GM18507 (cell line): ENCODE results near the gene PAFAH1B2.
A peak's percentile ranks its signal among the peaks of the same experiment; 100 is the strongest.

ENCODE experiments used
- DNase-seq: peaks from one replicate; pipeline ENCODE4 v3.0.0; 2011; ENCODE audit warnings: low read depth; ENCODE audit not compliant: insufficient read length; ENCODE audit errors: extremely low spot score
- FAIRE-seq: peaks from 2 replicates; lab custom pipeline; 2011; peaks lifted over from hg19 to GRCh38; lab: Jason Lieb, UNC

PAFAH1B2 gene

DNA sequence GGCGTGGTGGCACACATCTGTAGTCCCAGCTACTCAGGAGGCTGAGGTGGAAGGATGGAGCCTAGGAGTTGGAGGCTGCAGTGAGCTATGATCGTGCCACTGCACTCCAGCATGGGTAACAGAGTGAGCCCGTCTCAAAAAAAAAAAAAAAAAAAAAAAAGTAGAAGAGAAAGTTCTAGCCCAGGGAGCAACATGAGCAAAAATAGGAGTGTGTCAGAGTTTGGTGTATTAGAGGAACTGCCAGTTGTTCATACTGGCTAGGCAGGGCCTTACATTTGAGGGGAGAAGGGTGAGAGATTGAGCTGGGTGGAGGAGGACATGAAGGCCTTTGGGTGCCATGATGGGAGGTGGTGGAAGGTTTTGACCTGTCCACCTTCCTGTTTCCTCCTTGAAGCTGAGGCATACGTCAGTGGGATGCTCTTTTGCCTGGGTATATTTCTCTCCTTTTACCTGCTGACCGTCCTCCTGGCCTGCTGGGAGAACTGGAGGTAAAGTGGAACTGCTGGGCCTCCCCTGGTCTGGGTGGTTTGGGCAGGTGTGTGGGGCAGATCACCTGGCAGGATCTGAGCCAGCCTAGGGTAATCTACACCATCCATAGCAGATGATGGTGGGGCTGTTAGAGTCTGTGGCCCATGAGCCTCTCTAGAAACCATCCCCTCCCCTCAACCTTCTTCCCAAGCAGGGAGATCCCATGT, 41.8 kb downstream of the PAFAH1B2 start:
- DNase-seq = no peak
- FAIRE-seq = no peak

- DNase-seq (no peak), FAIRE-seq (no peak)
Observed at GRCh38 chr11:117186431-117186761, 42.3 kb downstream of the PAFAH1B2 start.

- FAIRE-seq (no peak), DNase-seq (no peak)
Observed at GRCh38 chr11:117187007-117187406, 42.9 kb downstream of the PAFAH1B2 start.

DNA sequence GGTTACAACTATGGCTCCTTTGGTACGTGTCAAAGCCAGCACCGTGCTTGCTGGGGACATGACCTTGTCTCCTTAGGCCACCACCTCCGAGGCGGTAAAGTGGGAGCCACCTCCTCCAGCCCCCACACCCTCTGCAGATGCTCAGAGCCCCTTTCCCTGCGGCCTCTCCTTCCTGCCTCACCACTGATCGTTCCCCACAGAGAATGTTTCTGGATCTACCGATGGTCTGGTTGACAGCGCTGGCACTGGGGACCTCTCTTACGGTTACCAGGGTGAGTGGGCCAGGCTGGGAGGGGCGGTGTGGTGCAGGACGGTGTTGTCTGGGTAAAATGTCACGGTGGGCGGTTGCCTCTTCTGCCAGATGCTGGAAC, 43.3 kb downstream of the PAFAH1B2 start:
- no peak for DNase-seq
- no peak for FAIRE-seq

GRCh38 chr11:117187799-117188481, 43.9 kb downstream of the PAFAH1B2 start:
- no peak for DNase-seq
- FAIRE-seq = no peak

DNA sequence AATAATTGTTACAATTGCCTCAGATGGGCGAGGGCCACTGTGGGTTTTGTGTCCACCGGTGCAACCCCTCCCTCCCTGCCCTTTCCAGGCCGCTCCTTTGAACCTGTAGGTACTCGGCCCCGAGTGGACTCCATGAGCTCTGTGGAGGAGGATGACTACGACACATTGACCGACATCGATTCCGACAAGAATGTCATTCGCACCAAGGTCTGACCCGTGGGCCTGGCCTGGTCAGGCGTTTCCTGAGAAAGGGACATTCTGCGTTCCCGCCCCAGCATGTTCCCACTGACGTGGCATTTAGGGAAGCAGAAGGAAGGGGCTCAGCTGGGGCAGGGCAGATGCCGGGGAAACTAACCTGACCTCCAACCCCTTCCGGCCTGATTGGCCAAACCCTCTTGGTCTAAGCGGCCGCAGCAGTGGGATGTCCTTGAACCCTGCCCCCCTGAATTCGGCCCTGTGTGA, 44.6 kb downstream of the PAFAH1B2 start:
- DNase-seq (no peak), FAIRE-seq (no peak)

GRCh38 chr11:117189191-117189940, 45.3 kb downstream of the PAFAH1B2 start:
- FAIRE-seq (peak; percentile 94), DNase-seq (no peak)

- no peak for FAIRE-seq
- no peak for DNase-seq
Observed at GRCh38 chr11:117189941-117190544, 46.0 kb downstream of the PAFAH1B2 start.

- no peak for FAIRE-seq
Observed at GRCh38 chr11:117191680-117192400, 47.8 kb downstream of the PAFAH1B2 start.

GRCh38 chr11:117192401-117192875, 48.4 kb downstream of the PAFAH1B2 start:
- DNase-seq (no peak), FAIRE-seq (no peak)

More at GRCh38 chr11:117191680-117192400, 47.8 kb downstream of the PAFAH1B2 start:
- no peak for DNase-seq

DNA sequence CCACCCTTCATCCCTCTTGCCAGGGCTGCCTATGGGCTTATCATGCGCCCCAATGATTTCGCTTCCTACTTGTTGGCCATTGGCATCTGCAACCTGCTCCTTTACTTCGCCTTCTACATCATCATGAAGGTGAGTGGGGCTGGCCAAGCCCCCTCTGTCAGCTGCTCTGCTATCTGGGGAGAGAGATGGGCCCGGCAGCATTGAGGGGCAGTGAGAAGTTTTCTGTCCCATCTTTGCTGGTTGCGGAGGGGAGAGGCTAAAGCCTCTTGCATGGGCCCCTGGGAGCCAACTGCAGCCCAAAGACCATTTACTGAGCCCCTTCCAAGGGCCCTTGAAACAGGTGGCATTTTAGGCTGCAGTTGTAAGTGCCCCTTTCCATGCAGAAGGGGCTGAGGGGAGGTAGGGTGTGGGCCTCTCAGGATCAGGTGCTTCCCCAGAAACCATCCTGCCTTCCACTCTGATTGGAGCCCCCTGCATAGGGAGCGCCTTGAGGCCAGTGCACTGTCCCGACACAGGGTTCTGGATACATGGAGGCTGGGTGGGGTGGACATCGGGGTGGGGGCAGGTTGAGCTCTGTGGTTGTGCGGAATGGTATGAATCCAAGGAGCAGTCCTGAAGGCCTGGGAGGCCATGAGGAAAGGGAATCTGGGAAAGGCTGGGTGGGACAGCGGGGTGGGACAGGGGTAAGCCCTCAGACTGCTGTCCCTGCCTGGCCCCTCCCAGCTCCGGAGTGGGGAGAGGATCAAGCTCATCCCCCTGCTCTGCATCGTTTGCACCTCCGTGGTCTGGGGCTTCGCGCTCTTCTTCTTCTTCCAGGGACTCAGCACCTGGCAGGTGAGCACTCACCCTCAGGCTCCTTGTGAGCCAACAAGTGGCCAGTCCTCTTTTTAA, 49.3 kb downstream of the PAFAH1B2 start:
- no peak for FAIRE-seq

GRCh38 chr11:117194267-117194666, 50.2 kb downstream of the PAFAH1B2 start:
- no peak for DNase-seq
- FAIRE-seq = no peak

More for the DNA sequence above, 49.3 kb downstream of the PAFAH1B2 start:
- no peak for DNase-seq

DNA sequence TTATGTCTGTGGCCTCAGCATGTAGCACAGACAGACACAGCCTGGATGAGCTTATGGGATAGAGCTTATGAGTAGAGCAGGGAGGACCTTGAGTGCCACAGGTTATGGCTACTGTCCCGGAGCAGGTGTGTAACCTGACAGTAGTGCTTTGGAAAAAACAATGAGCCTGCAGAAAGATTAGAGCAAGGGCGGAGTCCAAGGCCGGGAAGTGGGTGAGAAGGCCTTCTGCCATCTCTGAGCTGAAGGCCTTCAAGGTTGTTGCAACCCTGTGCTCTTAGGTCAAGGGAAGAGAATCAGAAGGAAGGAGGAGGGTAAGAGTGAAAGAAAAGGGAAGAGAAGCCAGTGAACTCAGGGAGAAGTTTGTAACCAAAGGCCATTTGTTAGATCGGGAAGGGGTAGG, 51.2 kb downstream of the PAFAH1B2 start:
- DNase-seq (no peak), FAIRE-seq (no peak)

GRCh38 chr11:117195761-117196160, 51.7 kb downstream of the PAFAH1B2 start:
- DNase-seq = no peak
- FAIRE-seq = no peak

DNA sequence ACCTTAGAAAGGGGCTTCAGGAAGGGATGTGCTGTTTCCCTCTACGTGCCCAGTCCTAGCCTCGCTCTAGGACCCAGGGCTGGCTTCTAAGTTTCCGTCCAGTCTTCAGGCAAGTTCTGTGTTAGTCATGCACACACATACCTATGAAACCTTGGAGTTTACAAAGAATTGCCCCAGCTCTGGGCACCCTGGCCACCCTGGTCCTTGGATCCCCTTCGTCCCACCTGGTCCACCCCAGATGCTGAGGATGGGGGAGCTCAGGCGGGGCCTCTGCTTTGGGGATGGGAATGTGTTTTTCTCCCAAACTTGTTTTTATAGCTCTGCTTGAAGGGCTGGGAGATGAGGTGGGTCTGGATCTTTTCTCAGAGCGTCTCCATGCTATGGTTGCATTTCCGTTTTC, 52.9 kb downstream of the PAFAH1B2 start:
- FAIRE-seq (no peak), DNase-seq (no peak)

DNA sequence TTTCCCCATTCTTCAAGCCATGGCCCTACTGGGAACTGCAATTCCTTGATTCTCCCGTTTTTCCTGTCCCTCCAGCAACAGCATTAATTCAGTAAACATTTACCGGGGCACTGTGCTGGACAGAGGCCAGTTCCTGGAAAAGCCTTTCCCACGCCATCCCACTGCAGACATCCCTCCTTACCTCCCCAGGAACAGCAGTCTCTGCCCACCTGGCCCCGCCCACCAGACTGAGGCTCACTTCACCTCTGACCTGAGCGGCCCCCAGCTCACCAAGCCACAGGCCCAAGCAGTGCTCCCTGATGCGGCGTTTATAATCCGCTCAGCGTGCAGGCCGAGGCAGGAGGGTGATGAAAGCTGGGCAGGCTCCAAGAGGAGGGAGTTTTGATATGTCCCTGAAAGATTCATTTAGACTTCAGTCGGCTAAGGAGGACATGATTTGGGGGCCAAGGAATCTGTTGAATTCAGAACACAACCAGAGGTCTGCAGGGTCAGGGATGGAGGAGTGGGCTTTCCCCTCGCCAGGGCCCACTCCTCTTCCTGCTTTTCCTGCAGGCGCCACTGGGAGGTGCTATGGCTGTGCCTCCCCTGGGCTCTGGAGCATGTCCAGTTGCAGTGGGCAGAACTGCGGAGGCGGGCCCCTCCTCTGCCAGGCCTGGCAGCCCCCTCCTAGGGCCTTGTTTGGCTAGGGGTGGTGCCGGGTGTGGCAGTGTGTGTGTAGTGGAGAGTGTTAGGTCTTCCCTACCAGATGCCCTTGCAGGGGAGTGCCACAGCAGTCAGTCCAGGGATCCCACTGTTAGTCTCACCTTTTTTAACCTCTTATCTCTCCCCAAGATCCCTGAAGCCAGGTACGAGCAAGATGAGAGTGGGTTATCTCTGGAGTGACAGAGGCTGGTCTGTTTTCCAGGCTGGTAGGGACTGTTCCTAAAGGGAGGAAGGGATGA, 53.7 kb downstream of the PAFAH1B2 start:
- no peak for DNase-seq
- no peak for FAIRE-seq

GRCh38 chr11:117198613-117199012, 54.5 kb downstream of the PAFAH1B2 start:
- DNase-seq (no peak), FAIRE-seq (no peak)
